Muscle of leg (tissue), 11 donors: ENCODE results near the gene GNB5. TPM values are rescaled to one million over a fixed set of nuclear protein-coding genes. Genes with fewer than 3 reads are reported as not detected.

Experiments used
- DNase-seq: peaks from one replicate; pipeline ENCODE4 v3.0.0; 2013
- H3K27ac ChIP-seq: one replicate; pipeline ENCODE4 v1.5.1; 2013; ENCODE audit warnings: mild to moderate bottlenecking, low read length, control low read depth
- H3K27me3 ChIP-seq: one replicate; pipeline ENCODE4 v1.6.1; 2013; ENCODE audit warnings: low read length; ENCODE audit not compliant: control insufficient read depth, insufficient read depth
- H3K36me3 ChIP-seq: one replicate; pipeline ENCODE4 v1.6.1; 2013; ENCODE audit warnings: low read length; ENCODE audit not compliant: control insufficient read depth, insufficient read depth
- H3K4me1 ChIP-seq: one replicate; pipeline ENCODE4 v1.6.1; 2013; ENCODE audit warnings: low read length; ENCODE audit not compliant: control insufficient read depth, insufficient read depth
- H3K4me3 ChIP-seq: one replicate; pipeline ENCODE4 v1.5.1; 2013; ENCODE audit warnings: low read length, control low read depth
- H3K9me3 ChIP-seq: replicated peaks from 2 replicates; pipeline ENCODE4 v1.6.1; 2013; ENCODE audit warnings: low read depth, low read length; ENCODE audit not compliant: control insufficient read depth
- WGBS: methylation state at CpG from one replicate; pipeline ENCODE4 v1.1.5; 2013; ENCODE audit warnings: missing lambda C conversion rate; ENCODE audit not compliant: insufficient coverage; 5-methylcytosine and 5-hydroxymethylcytosine counted together
- polyA plus RNA-seq, 8 donors: library from polyadenylated mRNA; unstranded; fragments of 120-200 nt; gene quantifications; one replicate each; pipeline versions ENCODE4 v1.2.1 to v1.2.3, GENCODE V29; 2013; ENCODE audit warnings: inconsistent platforms in 1 of 8, low replicate concordance in 1 of 8; ENCODE audit not compliant: insufficient read length in 8 of 8, insufficient read depth in 1 of 8
- total RNA-seq: library from RNA; stranded (reverse); fragments of 120-200 nt; gene quantifications from one replicate; pipeline ENCODE4 v1.2.4, GENCODE V29; 2013

GNB5 gene
- total and polyA plus RNA-seq, 9 donors, result 4.7 to 9.8 (median 7.9) TPM

GRCh38 chr15:52213206-52213605 is 22.0 kb upstream of the GNB5 start:
- H3K4me1 ChIP-seq, result no peaks in the 10 kb centered on the region
- 69% methylated on average over 2 of the region's 3 CpGs for WGBS
- DNase-seq, result no peak
- no peak overlapping the region for H3K4me3 ChIP-seq
- H3K27me3 ChIP-seq, result no peaks in the 10 kb centered on the region
- H3K27ac ChIP-seq, result no peak overlapping the region
- H3K36me3 ChIP-seq, result peaks cover 23% of the 10 kb centered on the region
- no peaks in the 10 kb centered on the region for H3K9me3 ChIP-seq

DNA sequence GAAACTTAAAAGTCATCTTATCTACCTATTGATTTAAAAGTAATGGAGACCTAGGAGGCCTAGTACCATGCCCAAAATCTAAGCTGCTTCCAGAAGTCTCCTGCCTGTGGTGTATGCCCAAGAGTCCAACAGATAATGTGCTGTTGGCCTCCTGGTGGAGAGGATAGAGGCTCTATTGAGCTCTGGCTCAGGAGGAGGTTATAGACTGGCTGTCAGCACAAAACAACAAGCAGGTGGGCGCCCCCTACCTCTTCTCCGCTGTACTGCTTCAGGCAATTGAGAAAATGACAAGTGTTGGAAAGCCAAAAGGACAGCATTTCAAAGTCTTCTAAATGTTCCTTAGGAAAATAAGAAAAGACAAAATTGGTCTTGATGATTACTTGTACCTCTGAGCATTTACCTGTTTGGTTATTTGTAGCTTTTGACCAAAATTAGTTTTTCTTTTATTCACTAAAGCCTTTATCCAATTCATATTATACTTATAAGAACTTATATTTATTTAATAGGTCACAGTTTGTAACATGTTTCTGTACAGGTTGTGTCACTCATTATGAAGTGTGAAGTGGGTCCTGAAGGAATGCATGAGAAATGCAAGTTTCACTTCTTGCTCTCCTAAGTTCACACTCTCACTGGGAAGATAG is 17.2 kb upstream of the GNB5 start:
- peak; percentile 32 for DNase-seq

DNA sequence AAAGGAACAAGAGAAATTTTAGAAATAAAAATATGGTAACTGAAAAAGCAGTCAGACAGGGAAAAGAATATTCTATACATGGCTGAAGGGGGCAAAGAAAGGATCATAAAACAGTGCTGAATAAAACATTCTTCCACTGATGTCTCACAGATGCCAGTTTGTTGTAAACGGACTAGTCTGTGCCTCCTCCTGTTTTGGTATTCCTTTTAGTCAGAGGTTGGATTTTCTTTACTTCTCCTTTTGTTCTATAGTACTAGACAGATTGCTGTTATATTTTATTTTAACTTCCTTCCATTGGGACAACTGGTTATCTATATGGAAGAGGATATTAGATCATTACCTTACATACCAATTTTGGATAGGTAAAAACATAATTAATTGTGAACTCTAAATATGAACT is 16.0 kb upstream of the GNB5 start:
- Histone ChIP-seq H3K27ac (no peak overlapping the region), H3K9me3 (no peaks in the 10 kb centered on the region), H3K36me3 (peaks cover 14% of the 10 kb centered on the region), H3K4me1 (no peaks in the 10 kb centered on the region), H3K27me3 (no peaks in the 10 kb centered on the region), H3K4me3 (no peak overlapping the region)
- no CpG with 5 or more reads among the region's 1 CpG for WGBS
- no peak for DNase-seq

More for the DNA sequence above, 17.2 kb upstream of the GNB5 start:
- H3K36me3 ChIP-seq, result peaks cover 19% of the 10 kb centered on the region
- no peaks in the 10 kb centered on the region for H3K4me1 ChIP-seq
- H3K4me3 ChIP-seq, result no peak overlapping the region
- WGBS, result no CpG with 5 or more reads among the region's 2 CpGs
- no peaks in the 10 kb centered on the region for H3K9me3 ChIP-seq
- no peak overlapping the region for H3K27ac ChIP-seq
- no peaks in the 10 kb centered on the region for H3K27me3 ChIP-seq

DNA sequence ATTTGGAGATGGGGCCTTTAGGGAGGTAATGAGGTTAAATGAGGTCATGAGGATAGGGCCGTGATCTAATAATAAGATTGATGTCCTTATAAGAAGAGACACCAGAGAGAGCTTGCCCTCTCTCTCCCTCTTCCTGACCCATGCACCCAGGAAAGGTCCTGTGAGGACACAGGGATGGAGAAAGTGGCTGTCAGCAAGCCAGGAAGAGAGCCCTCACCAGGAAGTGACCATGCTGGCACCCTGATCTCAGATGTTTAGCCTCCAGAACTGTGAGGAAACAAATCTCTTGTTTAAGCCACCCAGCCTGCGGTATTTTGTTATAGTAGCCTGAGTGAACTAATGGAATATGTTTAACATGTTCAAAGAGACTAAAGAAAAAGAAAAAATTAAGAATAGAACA is 15.3 kb upstream of the GNB5 start:
- Histone ChIP-seq H3K9me3 (no peaks in the 10 kb centered on the region), H3K36me3 (peaks cover 10% of the 10 kb centered on the region), H3K27ac (no peak overlapping the region), H3K4me3 (no peak overlapping the region), H3K4me1 (no peaks in the 10 kb centered on the region), H3K27me3 (no peaks in the 10 kb centered on the region)
- DNase-seq, result no peak
- no CpG with 5 or more reads among the region's 2 CpGs for WGBS

DNA sequence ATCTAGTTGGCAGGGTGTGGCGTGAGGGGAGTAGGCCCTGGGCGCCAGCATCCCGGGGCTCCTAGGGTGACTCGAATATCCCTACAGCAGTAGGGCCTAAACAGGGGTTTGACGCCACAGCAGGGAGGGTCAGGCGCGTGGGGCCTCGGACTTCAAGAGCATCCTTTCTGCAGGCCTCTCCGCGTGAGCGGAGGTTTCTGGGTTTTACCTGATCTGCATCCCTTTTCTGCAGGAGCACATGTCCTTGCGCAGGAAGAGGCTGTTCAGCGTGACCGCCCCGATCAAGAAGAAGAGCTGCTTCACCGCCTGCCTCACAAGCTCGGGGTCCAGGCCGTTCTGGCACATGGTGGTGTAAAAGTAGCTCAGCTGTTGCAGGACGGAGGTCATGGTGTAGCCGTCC is 13.5 kb upstream of the GNB5 start:
- Histone ChIP-seq H3K36me3 (peaks cover 10% of the 10 kb centered on the region), H3K27ac (no peak overlapping the region), H3K27me3 (no peaks in the 10 kb centered on the region), H3K4me3 (no peak overlapping the region), H3K4me1 (no peaks in the 10 kb centered on the region), H3K9me3 (no peaks in the 10 kb centered on the region)
- WGBS, result 94% methylated on average over 20 of the region's 20 CpGs
- no peak for DNase-seq

DNA sequence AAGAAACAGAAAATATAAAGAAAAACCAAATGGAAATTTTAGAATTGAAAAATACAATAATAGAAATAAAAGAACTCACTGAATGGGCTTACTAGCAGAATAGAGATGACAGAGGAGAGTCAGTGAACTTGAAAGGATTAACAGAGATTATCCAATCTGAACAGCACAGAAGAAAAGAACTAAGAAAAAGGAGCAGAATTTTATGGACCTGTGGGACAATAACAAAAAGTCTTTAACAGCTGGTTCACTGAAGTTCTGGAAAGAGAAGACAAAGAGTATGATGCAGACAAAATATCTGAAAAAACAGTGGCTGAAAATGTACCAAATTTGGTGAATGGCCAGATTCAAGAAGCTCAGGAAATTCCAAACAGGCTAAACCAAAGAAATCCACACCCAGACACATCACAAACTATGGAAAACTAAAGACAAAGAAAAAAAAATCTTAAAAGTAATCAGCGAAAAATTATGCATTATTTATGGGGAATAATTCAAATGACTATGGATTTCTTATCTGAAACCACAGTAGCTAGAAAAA is 9.7 kb upstream of the GNB5 start:
- H3K27me3 ChIP-seq, result no peaks in the 10 kb centered on the region
- H3K9me3 ChIP-seq, result no peaks in the 10 kb centered on the region
- H3K36me3 ChIP-seq, result peaks cover 14% of the 10 kb centered on the region
- no peaks in the 10 kb centered on the region for H3K4me1 ChIP-seq
- WGBS, result no CpG with 5 or more reads among the region's 1 CpG
- H3K4me3 ChIP-seq, result no peak overlapping the region
- DNase-seq, result no peak
- H3K27ac ChIP-seq, result no peak overlapping the region

DNA sequence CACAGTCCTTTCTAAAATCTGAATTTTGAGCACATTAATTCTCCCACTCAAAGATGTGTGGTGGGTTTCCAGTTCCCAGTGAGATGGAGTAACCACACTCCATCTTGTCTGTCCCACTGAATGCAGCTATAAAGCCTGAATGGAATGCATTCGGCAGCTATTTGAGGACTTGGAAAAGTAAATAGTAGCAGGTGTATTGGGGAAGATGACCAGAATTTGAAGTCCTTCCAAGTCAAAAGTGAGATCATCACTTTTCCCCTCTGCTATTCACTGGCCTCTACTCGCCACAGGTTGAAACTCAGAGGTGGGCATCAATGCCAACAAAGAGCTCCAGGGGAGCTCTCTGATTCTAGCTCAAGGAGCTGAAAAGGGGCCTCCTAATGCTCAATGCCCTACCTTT is 8.1 kb upstream of the GNB5 start:
- no CpG with 5 or more reads among the region's 2 CpGs for WGBS
- Histone ChIP-seq H3K4me1 (no peaks in the 10 kb centered on the region), H3K27ac (no peak overlapping the region), H3K27me3 (no peaks in the 10 kb centered on the region), H3K9me3 (no peaks in the 10 kb centered on the region), H3K36me3 (peaks cover 6% of the 10 kb centered on the region), H3K4me3 (no peak overlapping the region)
- DNase-seq, result no peak

DNA sequence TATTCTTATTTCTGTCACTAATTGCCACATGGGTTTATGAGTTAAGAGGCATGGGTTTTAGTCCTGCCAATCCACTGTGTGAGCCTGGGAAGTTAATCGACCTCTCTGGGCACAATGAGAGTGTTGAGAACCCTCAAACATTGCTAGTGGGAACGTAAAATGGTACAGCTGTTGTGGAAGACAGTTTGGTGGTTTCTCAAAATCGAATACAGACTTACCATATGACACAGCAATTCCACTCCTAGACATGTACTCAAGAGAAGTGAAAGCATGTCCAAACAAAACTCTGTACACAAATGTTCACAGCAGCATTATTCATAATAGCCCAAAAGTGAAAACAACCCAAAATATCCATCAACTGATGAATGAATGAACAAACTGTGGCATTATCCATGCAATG is 5.7 kb upstream of the GNB5 start:
- peaks cover 10% of the 10 kb centered on the region for H3K36me3 ChIP-seq
- no peak overlapping the region for H3K4me3 ChIP-seq
- no peak for DNase-seq
- no peaks in the 10 kb centered on the region for H3K27me3 ChIP-seq
- no CpG with 5 or more reads among the region's 3 CpGs for WGBS
- no peaks in the 10 kb centered on the region for H3K4me1 ChIP-seq
- H3K9me3 ChIP-seq, result no peaks in the 10 kb centered on the region
- no peak overlapping the region for H3K27ac ChIP-seq

DNA sequence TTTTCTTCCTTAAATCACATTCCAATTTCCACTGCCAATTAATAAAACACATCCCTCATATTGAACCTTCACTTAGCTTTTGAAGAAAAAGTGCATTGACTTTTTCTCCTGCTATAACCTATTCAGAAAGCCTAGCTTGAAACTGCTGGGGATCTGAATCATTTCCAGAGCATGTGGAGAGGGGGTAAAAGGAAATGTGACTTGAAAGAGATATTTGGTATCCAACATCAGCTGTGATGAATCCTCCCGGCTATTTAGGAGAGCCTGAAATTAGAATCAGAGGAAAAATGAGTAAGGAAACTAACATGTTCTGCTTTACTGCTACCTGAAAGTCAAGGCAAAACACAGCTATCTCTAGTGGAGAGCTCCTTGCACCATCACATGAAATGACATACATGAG is 2.6 kb upstream of the GNB5 start:
- DNase-seq, result no peak
- H3K36me3 ChIP-seq, result peaks cover 10% of the 10 kb centered on the region
- no CpG with 5 or more reads among the region's 1 CpG for WGBS
- H3K27me3 ChIP-seq, result no peaks in the 10 kb centered on the region
- no peak overlapping the region for H3K4me3 ChIP-seq
- H3K27ac ChIP-seq, result no peak overlapping the region
- H3K9me3 ChIP-seq, result no peaks in the 10 kb centered on the region
- no peaks in the 10 kb centered on the region for H3K4me1 ChIP-seq

- 21% methylated on average over 3 of the region's 4 CpGs for WGBS
- no peak overlapping the region for H3K4me3 ChIP-seq
- no peaks in the 10 kb centered on the region for H3K27me3 ChIP-seq
- H3K4me1 ChIP-seq, result no peaks in the 10 kb centered on the region
- H3K9me3 ChIP-seq, result no peaks in the 10 kb centered on the region
- H3K36me3 ChIP-seq, result peaks cover 10% of the 10 kb centered on the region
- DNase-seq, result peak; percentile 38
- H3K27ac ChIP-seq, result no peak overlapping the region
Observed at GRCh38 chr15:52193321-52193720, 2.1 kb upstream of the GNB5 start.
